Fibroblast of the aortic adventitia (primary cell): ENCODE measurements around the gene IGF2BP2. TPM values are rescaled to one million over a fixed set of nuclear protein-coding genes. Genes with fewer than 3 reads are reported as not detected.
"Not testable (repeated sequence)": the region's sequence is repeated elsewhere in the genome, so short reads cannot be mapped to it uniquely, and the experiment has no call there.

Source experiments
- DNase-seq: peaks from one replicate; pipeline ENCODE4 v3.0.0-alpha.2; 2010; ENCODE audit warnings: low read depth
- H3K4me3 ChIP-seq: 2 replicates; pipeline ENCODE4 v1.5.1; 2011; ENCODE audit warnings: low read depth, mild to moderate bottlenecking, control low read depth, low read length, moderate library complexity
- CTCF ChIP-seq: IDR thresholded peaks from 2 replicates; pipeline ENCODE4 v1.5.1; 2011; ENCODE audit warnings: mild to moderate bottlenecking, low read length, control low read depth, inconsistent platforms; ENCODE audit not compliant: insufficient read depth
- total RNA-seq: library from RNA; depleted of rRNA; stranded (reverse); fragments of >200 nt; gene quantifications from 2 replicates; pipeline ENCODE4 v1.2.3, GENCODE V29; 2012; ENCODE audit warnings: low replicate concordance

Gene IGF2BP2
- total RNA-seq, 1 donor: 40.1 TPM

- H3K4me3 ChIP-seq: no peak overlapping the region
- DNase-seq: no peak
- TF ChIP-seq CTCF: no peak
These were observed 17.4 kb upstream of the IGF2BP2 start for GRCh38 chr3:185842241-185842640.

- not testable (repeated sequence) for DNase-seq, H3K4me3 ChIP-seq
These were observed 13.7 kb upstream of the IGF2BP2 start for GRCh38 chr3:185838417-185838989.

DNA sequence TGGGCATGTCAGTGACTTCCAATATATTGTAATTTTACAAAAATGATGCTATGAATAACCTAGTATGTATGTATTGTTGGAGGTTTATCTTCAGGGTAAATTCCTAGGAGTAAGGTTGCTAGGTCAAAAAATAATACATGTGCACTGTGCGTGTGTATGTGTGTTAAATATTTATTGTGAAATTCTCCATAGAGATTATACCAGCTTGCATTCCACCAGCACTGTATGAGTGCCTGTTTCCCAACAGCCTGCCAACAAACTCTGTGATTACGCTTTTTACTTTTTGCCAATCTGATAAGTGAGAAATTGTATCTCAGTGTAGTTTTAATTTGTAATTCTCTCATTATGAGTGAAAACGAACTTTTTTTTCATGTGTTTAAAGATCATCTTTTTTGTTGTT, 12.6 kb upstream of the IGF2BP2 start:
- H3K4me3 ChIP-seq: no peak overlapping the region
- no peak for TF ChIP-seq CTCF
- DNase-seq: peak; percentile 72

DNA sequence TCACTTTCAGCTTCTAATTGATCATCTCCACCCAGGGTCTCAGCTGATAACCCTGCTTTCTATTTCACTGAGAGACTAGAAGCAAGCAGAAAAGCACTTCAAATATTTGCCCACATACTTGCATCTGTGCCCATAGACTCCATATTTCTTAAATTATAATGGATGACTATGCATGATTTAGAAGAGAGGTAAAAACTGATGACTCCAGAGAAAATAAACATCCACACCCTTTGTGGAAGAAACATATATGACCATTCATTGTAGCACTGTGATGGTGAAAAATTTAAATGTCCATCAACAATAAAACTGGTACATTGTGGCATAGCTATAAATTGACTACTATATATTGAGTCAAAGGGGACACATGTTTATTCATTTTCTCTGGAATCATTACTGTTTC, 7.1 kb upstream of the IGF2BP2 start:
- H3K4me3 ChIP-seq: no peak overlapping the region

GRCh38 chr3:185831195-185831594, 6.4 kb upstream of the IGF2BP2 start:
- no peak for DNase-seq
- TF ChIP-seq CTCF: no peak
- H3K4me3 ChIP-seq: no peak overlapping the region

More for the DNA sequence above, 7.1 kb upstream of the IGF2BP2 start:
- TF ChIP-seq CTCF: no peak
- DNase-seq: no peak

DNA sequence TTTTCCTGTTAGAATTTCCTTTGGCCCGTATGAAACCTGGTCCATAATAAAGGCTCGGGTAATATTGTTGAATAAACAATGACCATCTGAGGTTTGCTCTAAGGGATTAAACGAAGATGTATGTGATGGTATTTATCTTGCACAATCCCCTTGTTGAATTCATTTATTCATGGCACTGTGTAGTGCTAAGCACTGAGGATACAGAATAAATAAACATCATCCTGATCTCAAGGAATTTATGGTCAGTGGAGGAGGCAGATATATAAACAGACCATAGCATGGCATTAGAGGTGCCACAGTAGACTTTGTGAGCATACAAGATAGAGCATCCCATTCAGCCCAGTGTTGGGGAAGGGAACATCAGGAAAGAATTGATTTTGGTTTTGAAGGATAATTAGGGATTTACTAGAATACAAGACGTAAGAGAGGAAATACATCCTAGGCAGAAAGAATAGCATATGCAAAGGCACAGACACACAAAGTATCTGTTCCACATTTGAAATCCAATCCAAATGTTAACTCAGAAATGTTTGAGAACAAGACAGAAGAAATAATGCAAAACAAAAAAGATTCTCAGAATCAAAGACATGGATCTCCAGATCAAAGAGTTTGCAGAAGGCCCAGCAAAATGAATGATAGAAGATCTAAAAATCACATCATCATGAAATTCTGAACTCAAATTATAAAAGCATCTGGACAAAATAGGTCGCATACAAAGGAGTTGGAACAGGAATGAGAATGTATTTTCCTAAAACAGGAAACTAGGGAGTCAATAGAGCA, 5.4 kb upstream of the IGF2BP2 start:
- TF ChIP-seq CTCF: no peak
- H3K4me3 ChIP-seq: no peak overlapping the region
- DNase-seq: no peak

- DNase-seq: no peak
- no peak for TF ChIP-seq CTCF
- H3K4me3 ChIP-seq: no peak overlapping the region
These were observed 3.9 kb upstream of the IGF2BP2 start for GRCh38 chr3:185828755-185829154.
